Aorta (tissue), 5 donors: ENCODE results near the gene GGA1. TPM values are rescaled to one million over a fixed set of nuclear protein-coding genes. Genes with fewer than 3 reads are reported as not detected.
"Not testable (repeated sequence)": the region's sequence is repeated elsewhere in the genome, so short reads cannot be mapped to it uniquely, and the experiment has no call there.

Source experiments
- ATAC-seq: fragments of 200-7000 bp; cut with Tn5 transposase; one replicate; pipeline ENCODE4 v1.9.1; 2022; ENCODE audit warnings: moderate library complexity; ENCODE audit not compliant: low FRiP score
- DNase-seq, 2 donors: peaks; one replicate each; pipeline ENCODE4 v3.0.0-alpha.2; 2020
- H3K27ac ChIP-seq, 2 donors: one replicate each; pipeline ENCODE4 v1.5.1; 2013; ENCODE audit warnings: low read length in 2 of 2, mild to moderate bottlenecking in 2 of 2, moderate library complexity in 2 of 2, control low read depth in 1 of 2, inconsistent platforms in 1 of 2, low read depth in 1 of 2
- H3K27me3 ChIP-seq, 2 donors: one replicate each; pipeline ENCODE4 v1.6.1; 2013; ENCODE audit warnings: control low read depth in 1 of 2, low read length in 1 of 2, mild to moderate bottlenecking in 1 of 2, moderate library complexity in 1 of 2; ENCODE audit not compliant: insufficient read depth in 2 of 2, control insufficient read depth in 1 of 2
- H3K36me3 ChIP-seq, 2 donors: one replicate each; pipeline ENCODE4 v1.6.1; 2013; ENCODE audit warnings: control low read depth in 1 of 2, low read length in 1 of 2, mild to moderate bottlenecking in 1 of 2; ENCODE audit not compliant: insufficient read depth in 2 of 2, control insufficient read depth in 1 of 2
- H3K4me1 ChIP-seq, 2 donors: one replicate each; pipeline ENCODE4 v1.6.1; 2013; ENCODE audit warnings: low read length in 2 of 2, control low read depth in 1 of 2, mild to moderate bottlenecking in 1 of 2, moderate library complexity in 1 of 2; ENCODE audit not compliant: insufficient read depth in 2 of 2, control insufficient read depth in 1 of 2
- H3K4me3 ChIP-seq, 2 donors: one replicate each; pipeline ENCODE4 v1.5.1; 2013; ENCODE audit warnings: low read length in 2 of 2, control low read depth in 1 of 2, mild to moderate bottlenecking in 1 of 2
- H3K9me3 ChIP-seq: one replicate; pipeline ENCODE4 v1.6.1; 2013; ENCODE audit warnings: mild to moderate bottlenecking, low read length; ENCODE audit not compliant: control insufficient read depth
- WGBS, 2 donors: extraction: QIAGEN DNeasy Blood & Tissue Kit; methylation state at CpG; one replicate each; pipeline ENCODE4 v1.1.7; 2013; 5-methylcytosine and 5-hydroxymethylcytosine counted together
- intact Hi-C, 2 donors: fragments of 100-400 bp; cut with DNase I; formaldehyde crosslinking; loops; one replicate each; pipeline versions ENCODE4 v1.14.2 to v1.15.0; 2022
- polyA plus RNA-seq, 2 donors: library from polyadenylated mRNA; stranded (reverse); fragments of 200-250 nt; gene quantifications; one replicate each; pipeline ENCODE4 v1.2.3, GENCODE V29; 2013
- total RNA-seq, 2 donors: library from RNA; stranded (reverse); fragmentation: NEBNext Ultra II Directional; extraction: Animal tissue kit (Norgen Biotek cat#: 25700); gene quantifications; one replicate each; pipeline ENCODE4 v1.2.1, GENCODE V29; 2021
- donor health status: healthy with polysubstance abuse.
- donor health status: Bipolar disorder and iron deficiency.
- donor health status: DM: no; HTN: no; CAD: no.
- donor health status: DM: no; HTN: no; CAD: no.
- donor health status: DM: yes; HTN: yes; CAD: no.

Gene GGA1
- total and polyA plus RNA-seq, 4 donors: 14.4 to 68.7 (median 49.2) TPM

DNA sequence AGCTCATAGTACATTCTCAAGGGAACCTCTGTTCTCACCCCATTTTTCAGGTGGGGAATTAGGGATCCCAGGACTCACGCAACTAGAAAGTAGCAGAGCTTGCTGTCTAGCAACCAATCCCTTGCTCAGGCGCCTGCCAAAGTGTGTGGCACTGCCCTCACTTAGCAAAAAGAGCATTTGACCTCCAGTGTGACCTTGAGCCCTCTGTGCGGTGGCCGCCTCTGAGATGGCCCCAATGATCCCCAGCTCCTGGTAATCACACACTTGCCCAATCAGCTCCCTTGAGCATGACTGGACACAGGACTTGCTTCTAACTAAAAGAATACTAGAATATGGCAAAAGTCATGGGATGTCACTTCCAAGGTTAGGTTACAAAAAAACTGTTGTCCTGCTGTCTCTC is 26.1 kb upstream of the GGA1 start:
- 86 to 89% methylated on average over 4 of the region's 4 CpGs for WGBS, 2 donors
- intact Hi-C loops: no loop called here

GRCh38 chr22:37588546-37589215 is 20.0 kb upstream of the GGA1 start:
- Histone ChIP-seq H3K4me3 (no peak overlapping the region), H3K27ac (no peak overlapping the region), H3K4me1 (no peaks in the 10 kb centered on the region), H3K27me3 (no peaks in the 10 kb centered on the region), H3K36me3 (no peaks in the 10 kb centered on the region), H3K9me3 (no peaks in the 10 kb centered on the region)
- no peak for DNase-seq
- ATAC-seq: no peak
- intact Hi-C loops: no loop called here
- WGBS, 2 donors: 73 to 77% methylated on average over 11 of the region's 11 CpGs

More for the DNA sequence above, 26.1 kb upstream of the GGA1 start:
- ATAC-seq (no peak), DNase-seq (no peak)
- Histone ChIP-seq H3K9me3 (no peaks in the 10 kb centered on the region), H3K4me3 (no peak overlapping the region), H3K27me3 (no peaks in the 10 kb centered on the region), H3K4me1 (no peaks in the 10 kb centered on the region), H3K36me3 (no peaks in the 10 kb centered on the region), H3K27ac (no peak overlapping the region)

DNA sequence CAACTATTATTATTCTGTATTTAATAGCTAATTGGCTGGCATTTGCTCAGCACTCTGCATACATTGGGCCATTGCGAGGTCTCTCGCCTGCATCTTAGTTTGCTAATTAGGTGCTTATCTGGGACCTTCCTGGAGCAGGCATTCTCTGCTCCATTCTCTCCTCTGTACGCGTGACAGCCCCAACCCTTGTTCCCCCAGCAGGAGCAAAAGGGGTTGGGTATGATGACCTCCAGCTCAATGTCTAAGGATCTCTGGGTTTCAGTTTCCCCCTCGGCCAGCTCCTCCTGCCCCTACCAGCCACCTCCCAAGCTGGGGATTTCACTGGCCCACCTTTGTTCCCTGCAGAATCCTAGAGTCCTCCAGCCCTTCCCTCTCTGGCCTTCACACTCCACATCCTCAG is 19.0 kb upstream of the GGA1 start:
- Histone ChIP-seq H3K4me3 (no peak overlapping the region), H3K27me3 (peaks cover 0 to 2% of the 10 kb centered on the region in 2 donors), H3K4me1 (no peaks in the 10 kb centered on the region), H3K9me3 (no peaks in the 10 kb centered on the region), H3K36me3 (no peaks in the 10 kb centered on the region), H3K27ac (no peak overlapping the region)
- intact Hi-C loops: loop anchor here in 1 of 2 donors (5.0 kb wide), 1 partner anchor 52 kb away; no protein-coding TSS in a partner anchor
- DNase-seq (no peak), ATAC-seq (no peak)
- 84 to 86% methylated on average over 5 of the region's 5 CpGs for WGBS, 2 donors

- H3K9me3 ChIP-seq, H3K4me1 ChIP-seq, H3K4me3 ChIP-seq, H3K27ac ChIP-seq, H3K36me3 ChIP-seq, DNase-seq, ATAC-seq, H3K27me3 ChIP-seq: not testable (repeated sequence)
- 95 to 98% methylated on average over 6 of the region's 6 CpGs for WGBS, 2 donors
- intact Hi-C loops: loop anchor here in 1 of 2 donors (5.0 kb wide), 1 partner anchor 54 kb away; no protein-coding TSS in a partner anchor
Measured at GRCh38 chr22:37591081-37591480, 17.6 kb upstream of the GGA1 start.

DNA sequence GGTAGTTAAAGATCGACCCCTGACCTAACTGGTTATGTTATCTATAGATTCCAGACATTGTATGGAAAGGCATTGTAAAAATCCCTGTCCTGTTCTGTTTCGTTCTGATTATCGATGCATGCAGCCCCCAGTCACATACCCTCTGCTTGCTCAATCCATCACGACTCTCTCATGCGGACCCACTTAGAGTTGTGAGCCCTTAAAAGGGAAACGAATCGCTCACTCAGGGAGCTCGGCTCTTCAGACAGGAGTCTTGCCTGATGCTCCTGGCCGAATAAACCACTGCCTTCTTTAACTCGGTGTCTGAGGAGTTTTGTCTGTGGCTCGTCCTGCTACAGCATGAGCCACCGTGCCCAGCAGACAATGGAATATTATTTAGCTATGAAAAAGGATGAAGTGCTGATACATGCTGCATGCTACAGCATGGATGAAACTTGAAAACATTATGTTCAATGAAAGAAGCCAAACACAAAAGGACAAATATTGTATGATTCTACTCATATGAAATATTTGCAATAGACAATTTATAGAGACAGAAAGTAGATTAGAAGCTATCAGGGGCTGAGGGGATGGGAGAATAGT is 16.7 kb upstream of the GGA1 start:
- DNase-seq (no peak), ATAC-seq (no peak)
- intact Hi-C loops: loop anchor here (1.0 to 5.0 kb wide), 2 partner anchors 53 to 55 kb away; no protein-coding TSS in a partner anchor
- H3K27ac ChIP-seq: no peak overlapping the region
- no peaks in the 10 kb centered on the region for H3K9me3 ChIP-seq
- no peak overlapping the region for H3K4me3 ChIP-seq
- no peaks in the 10 kb centered on the region for H3K4me1 ChIP-seq
- H3K27me3 ChIP-seq: peaks cover 0 to 2% of the 10 kb centered on the region in 2 donors
- 87 to 89% methylated on average over 12 of the region's 12 CpGs for WGBS, 2 donors
- H3K36me3 ChIP-seq: no peaks in the 10 kb centered on the region

- Histone ChIP-seq H3K27me3 (peaks cover 0 to 2% of the 10 kb centered on the region in 2 donors), H3K9me3 (no peaks in the 10 kb centered on the region), H3K36me3 (no peaks in the 10 kb centered on the region), H3K27ac (no peak overlapping the region), H3K4me1 (no peaks in the 10 kb centered on the region), H3K4me3 (no peak overlapping the region)
- DNase-seq (no peak), ATAC-seq (no peak)
- intact Hi-C loops: loop anchor here in 1 of 2 donors (5.0 kb wide), 1 partner anchor 57 kb away; no protein-coding TSS in a partner anchor
- WGBS, 2 donors: 87 to 89% methylated on average over 5 of the region's 5 CpGs
Measured at GRCh38 chr22:37594237-37594636, 14.4 kb upstream of the GGA1 start.

- Histone ChIP-seq H3K27me3 (no peaks in the 10 kb centered on the region), H3K4me1 (no peaks in the 10 kb centered on the region), H3K4me3 (no peak overlapping the region), H3K27ac (no peak overlapping the region), H3K36me3 (no peaks in the 10 kb centered on the region), H3K9me3 (no peaks in the 10 kb centered on the region)
- ATAC-seq: no peak
- DNase-seq: no peak
- intact Hi-C loops: no loop called here
- 86 to 89% methylated on average over 4 of the region's 4 CpGs for WGBS, 2 donors
Measured at GRCh38 chr22:37599153-37599552, 9.5 kb upstream of the GGA1 start.

- intact Hi-C loops: no loop called here
- Histone ChIP-seq H3K27me3 (no peaks in the 10 kb centered on the region), H3K4me1 (no peaks in the 10 kb centered on the region), H3K36me3 (no peaks in the 10 kb centered on the region), H3K9me3 (no peaks in the 10 kb centered on the region), H3K27ac (no peak overlapping the region), H3K4me3 (no peak overlapping the region)
- DNase-seq (no peak), ATAC-seq (no peak)
- WGBS, 2 donors: 30 to 43% methylated on average over 4 of the region's 4 CpGs
Measured at GRCh38 chr22:37601203-37601539, 7.5 kb upstream of the GGA1 start.
